H1 (cell line): ENCODE measurements around the gene ARMC7. TPM values are rescaled to one million over a fixed set of nuclear protein-coding genes. Genes with fewer than 3 reads are reported as not detected.

Experiments
- CTCF ChIA-PET: fragments of 300-600 bp; sonication (Branson Sonifier 250); formaldehyde crosslinking; loops from one replicate; lab custom pipeline; 2021; ENCODE audit not compliant: partially characterized antibody; lab: Charles Lee
- POLR2A ChIA-PET: fragments of 300-600 bp; sonication (Branson Sonifier 250); formaldehyde crosslinking; loops from one replicate; lab custom pipeline; 2021; ENCODE audit warnings: inconsistent platforms; ENCODE audit not compliant: partially characterized antibody; lab: Charles Lee
- DNase-seq, 2 experiments: peaks; one replicate each; pipeline versions ENCODE4 v3.0.0 to v3.0.0-alpha.2; 2010 to 2022; ENCODE audit warnings: low spot score in 2 of 2, low read depth in 1 of 2, mixed read lengths in 1 of 2
- FAIRE-seq: peaks from 2 replicates; lab custom pipeline; 2011; peaks lifted over from hg19 to GRCh38; lab: Jason Lieb, UNC
- H2AFZ ChIP-seq: 2 replicates; pipeline ENCODE4 v1.8.1; 2012; ENCODE audit warnings: low read length, inconsistent platforms
- H2AK5ac ChIP-seq: 2 replicates; pipeline ENCODE4 v1.6.1; 2013; ENCODE audit warnings: low read depth, low read length
- H2BK120ac ChIP-seq: replicated peaks from 2 replicates; pipeline ENCODE3; 2013; ENCODE audit warnings: low read depth, low read length, inconsistent platforms
- H2BK12ac ChIP-seq: 2 replicates; pipeline ENCODE4 v1.6.1; 2013; ENCODE audit warnings: low read depth, low read length
- H2BK15ac ChIP-seq: 2 replicates; pipeline ENCODE4 v1.6.1; 2013; ENCODE audit warnings: low read length
- H2BK20ac ChIP-seq: 2 replicates; pipeline ENCODE4 v1.6.1; 2013; ENCODE audit warnings: low read length
- H2BK5ac ChIP-seq: 2 replicates; pipeline ENCODE4 v1.6.1; 2013; ENCODE audit warnings: low read depth, low read length
- H3K14ac ChIP-seq: 2 replicates; pipeline ENCODE4 v1.6.1; 2013; ENCODE audit warnings: inconsistent platforms; ENCODE audit not compliant: insufficient read length
- H3K18ac ChIP-seq: 2 replicates; pipeline ENCODE4 v1.6.1; 2013; ENCODE audit warnings: low read length; ENCODE audit errors: extremely low read depth
- H3K23ac ChIP-seq: 2 replicates; pipeline ENCODE4 v1.6.1; 2013; ENCODE audit warnings: inconsistent platforms; ENCODE audit not compliant: insufficient read length
- H3K23me2 ChIP-seq: 2 replicates; pipeline ENCODE4 v1.6.1; 2013; ENCODE audit warnings: low read depth, low read length
- H3K27ac ChIP-seq: 2 replicates; pipeline ENCODE4 v1.6.1; 2011; ENCODE audit warnings: low read depth, low read length, inconsistent platforms
- H3K27me3 ChIP-seq, 4 experiments: replicated peaks in 1 of 4; 1 replicate in 1 of 4; 2 replicates in 3 of 4; pipeline versions ENCODE4 v1.6.1 to v1.8.1; 2011 to 2013; ENCODE audit warnings: low read length in 3 of 4, mild to moderate bottlenecking in 3 of 4, inconsistent platforms in 2 of 4, mixed read lengths in 2 of 4, moderate library complexity in 1 of 4; ENCODE audit not compliant: control insufficient read depth in 3 of 4, insufficient read depth in 3 of 4; ENCODE audit errors: extremely low read depth in 1 of 4
- H3K36me3 ChIP-seq, 4 experiments: 2 replicates each; pipeline versions ENCODE4 v1.6.1 to v1.8.1; 2011 to 2013; ENCODE audit warnings: mild to moderate bottlenecking in 4 of 4, low read length in 3 of 4, moderate library complexity in 2 of 4, control low read depth in 1 of 4, inconsistent platforms in 1 of 4; ENCODE audit not compliant: insufficient read depth in 4 of 4, control insufficient read depth in 2 of 4
- H3K4ac ChIP-seq: replicated peaks from 2 replicates; pipeline ENCODE3; 2013; ENCODE audit warnings: low read length, low read depth, mixed read lengths, inconsistent platforms; ENCODE audit not compliant: insufficient read length
- H3K4me1 ChIP-seq, 4 experiments: replicated peaks in 1 of 4; 1 replicate in 1 of 4; 2 replicates in 3 of 4; pipeline versions ENCODE4 v1.6.1 to v1.8.1; 2011 to 2013; ENCODE audit warnings: low read length in 3 of 4, inconsistent platforms in 2 of 4, mixed read lengths in 1 of 4; ENCODE audit not compliant: insufficient read depth in 4 of 4, control insufficient read depth in 3 of 4
- H3K4me2 ChIP-seq, 2 experiments: 2 replicates each; pipeline versions ENCODE4 v1.6.1 to v1.8.1; 2011 to 2013; ENCODE audit warnings: low read depth in 2 of 2, low read length in 2 of 2, control low read depth in 1 of 2, inconsistent platforms in 1 of 2, mild to moderate bottlenecking in 1 of 2; ENCODE audit not compliant: insufficient read depth in 1 of 2
- H3K4me3 ChIP-seq, 4 experiments: fragments of 200-600, 300-600 bp in 1 of 4; sonication (generic), shearing (Covaris generic), sonication (Bioruptor Twin) in 1 of 4; 2 replicates each; pipeline versions ENCODE4 v1.5.1 to v1.8.1; 2011 to 2016; ENCODE audit warnings: low read length in 4 of 4, low read depth in 3 of 4, control low read depth in 2 of 4, inconsistent platforms in 2 of 4, mild to moderate bottlenecking in 2 of 4, mixed read lengths in 1 of 4, moderate library complexity in 1 of 4; ENCODE audit not compliant: insufficient read depth in 2 of 4; ENCODE audit errors: extremely low read depth in 1 of 4
- H3K56ac ChIP-seq: replicated peaks from 2 replicates; pipeline ENCODE3; 2013; ENCODE audit warnings: low read depth, mild to moderate bottlenecking, mixed read lengths, low read length, inconsistent platforms; ENCODE audit not compliant: insufficient read length
- H3K79me1 ChIP-seq: 2 replicates; pipeline ENCODE4 v1.6.1; 2013; ENCODE audit warnings: low read depth, low read length, control low read depth
- H3K79me2 ChIP-seq, 2 experiments: 2 replicates each; pipeline versions ENCODE4 v1.6.1 to v1.8.1; 2012 to 2013; ENCODE audit warnings: low read length in 2 of 2, mild to moderate bottlenecking in 2 of 2, inconsistent platforms in 1 of 2; ENCODE audit not compliant: insufficient read depth in 2 of 2, control insufficient read depth in 1 of 2
- H3K9ac ChIP-seq, 4 experiments: replicated peaks in 1 of 4; 1 replicate in 1 of 4; 2 replicates in 3 of 4; pipeline versions ENCODE4 v1.6.1 to v1.8.1; 2011 to 2013; ENCODE audit warnings: low read depth in 3 of 4, low read length in 3 of 4, control low read depth in 2 of 4, mild to moderate bottlenecking in 2 of 4, moderate library complexity in 2 of 4, inconsistent platforms in 1 of 4; ENCODE audit errors: extremely low read depth in 1 of 4
- H3K9me3 ChIP-seq, 2 experiments: 2 replicates each; pipeline versions ENCODE4 v1.6.1 to v1.8.1; 2012 to 2013; ENCODE audit warnings: mild to moderate bottlenecking in 2 of 2, moderate library complexity in 2 of 2, control low read depth in 1 of 2, inconsistent platforms in 1 of 2, low read depth in 1 of 2, low read length in 1 of 2, mixed read lengths in 1 of 2; ENCODE audit not compliant: insufficient read depth in 2 of 2
- H4K20me1 ChIP-seq, 2 experiments: replicated peaks in 1 of 2; 2 replicates each; pipeline versions ENCODE3 to v1.8.1; 2011 to 2013; ENCODE audit warnings: inconsistent platforms in 2 of 2, low read length in 2 of 2, mild to moderate bottlenecking in 1 of 2; ENCODE audit not compliant: insufficient read depth in 2 of 2, control insufficient read depth in 1 of 2
- H4K5ac ChIP-seq: 2 replicates; pipeline ENCODE4 v1.6.1; 2013; ENCODE audit warnings: low read length, low read depth, mixed read lengths, inconsistent platforms; ENCODE audit not compliant: insufficient read length
- H4K8ac ChIP-seq: 2 replicates; pipeline ENCODE4 v1.8.0; 2013; ENCODE audit warnings: mild to moderate bottlenecking, moderate library complexity, low read length, inconsistent platforms; ENCODE audit not compliant: insufficient read depth; ENCODE audit errors: extremely low read depth
- H4K91ac ChIP-seq: replicated peaks from 2 replicates; pipeline ENCODE3; 2013; ENCODE audit warnings: low read length, mixed read lengths, inconsistent platforms; ENCODE audit not compliant: insufficient read length
- CBX5 ChIP-seq: fragments of 300-800, 300-1000 bp; sonication (generic); IDR thresholded peaks from 2 replicates; pipeline ENCODE4 v1.7.1; 2016; ENCODE audit warnings: antibody characterized with exemption, low read length, low read depth
- CBX8 ChIP-seq: fragments of 300-800, 300-1000 bp; sonication (generic); IDR thresholded peaks from 2 replicates; pipeline ENCODE4 v1.7.1; 2016; ENCODE audit warnings: low read depth, low read length, borderline replicate concordance
- MAFK ChIP-seq: IDR thresholded peaks from 2 replicates; pipeline ENCODE4 v1.6.1; 2012; ENCODE audit warnings: low read depth, mild to moderate bottlenecking, improper control_type of control experiment, low read length
- NANOG ChIP-seq: IDR thresholded peaks from 2 replicates; pipeline ENCODE4 v1.6.1; 2011; ENCODE audit warnings: low read length, low read depth, mild to moderate bottlenecking, inconsistent platforms; ENCODE audit not compliant: insufficient read depth, poor library complexity, severe bottlenecking
- RBBP5 ChIP-seq: IDR thresholded peaks from 2 replicates; pipeline ENCODE4 v1.7.1; 2012; ENCODE audit warnings: low read depth, mild to moderate bottlenecking, inconsistent platforms, low read length, moderate library complexity, borderline replicate concordance
- RFX5 ChIP-seq: IDR thresholded peaks from 2 replicates; pipeline ENCODE4 v1.6.1; 2011; ENCODE audit warnings: low read depth, low read length, improper control_type of control experiment, borderline replicate concordance
- SP4 ChIP-seq: IDR thresholded peaks from 2 replicates; pipeline ENCODE4 v1.6.1; 2012; ENCODE audit warnings: low read length, inconsistent platforms
- TEAD4 ChIP-seq: IDR thresholded peaks from 2 replicates; pipeline ENCODE4 v1.6.1; 2012; ENCODE audit warnings: low read depth, low read length, inconsistent platforms, mixed read lengths
- WGBS, 2 experiments: shearing (Covaris generic) in 1 of 2; methylation state at CpG; one replicate each; pipeline versions ENCODE4 v1.1.6 to v1.1.7; 2013 to 2015; ENCODE audit warnings: low lambda C conversion rate in 2 of 2, mixed read lengths in 2 of 2, inconsistent platforms in 1 of 2, low coverage in 1 of 2, missing lambda C conversion rate in 1 of 2; ENCODE audit not compliant: insufficient replicate concordance in 2 of 2, insufficient coverage in 1 of 2, insufficient read length in 1 of 2; ENCODE audit errors: extremely low coverage in 1 of 2, missing lambda C conversion rate in 1 of 2; 5-methylcytosine and 5-hydroxymethylcytosine counted together
- polyA plus RNA-seq, 7 experiments: library from polyadenylated mRNA; depleted of rRNA in 3 of 7; stranded (reverse) in 5 of 7; unstranded in 2 of 7; fragments of >200 nt in 5 of 7; fragments of 200-250 nt in 2 of 7; gene quantifications; 1 replicate in 5 of 7; 2 replicates in 1 of 7; 4 replicates in 1 of 7; pipeline versions ENCODE4 v1.2.1 to v1.2.3, GENCODE V29; 2011 to 2013; ENCODE audit warnings: missing spikeins in 2 of 7, mixed read lengths in 2 of 7
- total RNA-seq: library from RNA; stranded (reverse); fragmentation: NEBNext Ultra II Directional; extraction: Animal tissue kit (Norgen Biotek cat#: 25700); gene quantifications from 2 replicates; pipeline ENCODE4 v1.2.1, GENCODE V29; 2021

Gene ARMC7
- total and polyA plus RNA-seq, 2 of the 8 experiments (the other 6 are each of a cell fraction or from before 2014, with no cell fraction given), result 9.8 to 13.6 TPM

DNA sequence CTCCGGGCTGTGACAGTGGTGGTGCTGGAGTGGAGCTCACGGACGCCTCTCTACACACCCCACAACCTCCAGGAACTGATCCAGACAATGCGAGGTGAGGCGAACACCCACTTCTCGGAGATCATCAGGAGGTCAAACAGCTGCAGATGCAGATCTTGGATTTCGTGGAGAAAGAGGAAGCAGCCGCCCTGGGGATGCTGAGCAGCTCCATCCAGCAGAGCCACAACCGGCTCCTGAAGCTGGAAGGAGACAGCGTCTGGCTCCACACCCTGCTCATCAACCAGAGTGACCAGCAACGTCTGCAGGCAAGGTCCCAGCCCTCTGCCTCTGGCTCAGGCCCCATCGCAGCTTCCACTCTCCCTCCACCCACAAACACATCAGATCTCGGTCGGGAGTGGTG is 35.2 kb upstream of the ARMC7 start:
- Histone ChIP-seq H3K4me1 (peaks cover 0 to 13% (median 5%) of the 10 kb centered on the region in 4 experiments; a peak in 4 of 7 replicates), H3K18ac (no peak overlapping the region), H2BK20ac (no peak overlapping the region), H2BK120ac (no peak overlapping the region), H3K36me3 (no peaks in the 10 kb centered on the region), H2BK15ac (no peak overlapping the region), H2BK5ac (no peak overlapping the region), H3K27me3 (no peaks in the 10 kb centered on the region), H3K9ac (no peak overlapping the region), H3K79me1 (no peaks in the 10 kb centered on the region), H2AFZ (no peak overlapping the region), H3K23me2 (no peaks in the 10 kb centered on the region), H4K5ac (no peak overlapping the region), H2AK5ac (no peak overlapping the region), H3K27ac (no peak overlapping the region), H3K14ac (no peak overlapping the region), H3K9me3 (no peaks in the 10 kb centered on the region), H3K23ac (no peak overlapping the region), H2BK12ac (no peak overlapping the region; the same call in 1 of the 2 replicates), H3K56ac (no peak overlapping the region), H3K4ac (no peak overlapping the region), H4K20me1 (no peaks in the 10 kb centered on the region), H3K4me2 (no peak overlapping the region), H3K4me3 (no peak overlapping the region), H3K79me2 (no peaks in the 10 kb centered on the region), H4K91ac (no peak overlapping the region), H4K8ac (0 out of 2 replicates have a peak overlapping the region, but pooled peaks have one; percentile 21)
- CTCF ChIA-PET, result interaction anchor here (0.6 to 7.3 kb wide), 13 partner anchors 11 to 636 kb away, joined by 3 to 64 read pairs (median 4); partner anchors contain the start of gene SLC16A5
- 92% methylated on average over 14 of the region's 14 CpGs; no CpG with 5 or more reads in 1 of the 2 experiments for WGBS, 2 experiments
- TF ChIP-seq CBX5 (no peak), MAFK (no peak), SP4 (no peak), TEAD4 (no peak), NANOG (no peak), RFX5 (no peak), RBBP5 (no peak), CBX8 (no peak)
- DNase-seq (no peak), FAIRE-seq (no peak)
- POLR2A ChIA-PET, result interaction anchor here (1.3 to 2.0 kb wide), 2 partner anchors 13 to 54 kb away, joined by 4 to 6 read pairs; partner anchors contain the start of gene SLC16A5
